WTC11 (cell line): Measurements from ENCODE around the gene MLC1. TPM values are rescaled to one million over a fixed set of nuclear protein-coding genes. Genes with fewer than 3 reads are reported as not detected.

Source experiments
- ATAC-seq: fragments of 200-7000 bp; cut with Tn5 transposase; 2 replicates; pipeline ENCODE4 v1.10.0; 2021; ENCODE audit warnings: mild to moderate bottlenecking, moderate library complexity
- CTCF ChIA-PET: fragments of 300-600 bp; sonication (Branson Sonifier 250); formaldehyde crosslinking; loops from one replicate; lab custom pipeline; 2021; ENCODE audit warnings: antibody characterized with exemption; lab: Charles Lee
- POLR2A ChIA-PET: fragments of 350-600 bp; sonication (Branson Sonifier 250); formaldehyde crosslinking; loops from one replicate; lab custom pipeline; 2021; ENCODE audit warnings: antibody characterized with exemption; lab: Charles Lee
- DNase-seq: peaks from one replicate; pipeline ENCODE4 v3.0.0; 2021; ENCODE audit warnings: low spot score
- H3K27ac Mint-ChIP-seq: 2 replicates; pipeline ENCODE4 v1.8.0; 2021; ENCODE audit warnings: mixed read lengths
- H3K27me3 Mint-ChIP-seq: 2 replicates; pipeline ENCODE4 v1.8.0; 2021; ENCODE audit warnings: low read depth, mild to moderate bottlenecking, moderate library complexity, mixed read lengths
- H3K36me3 Mint-ChIP-seq: 2 replicates; pipeline ENCODE4 v1.8.0; 2021; ENCODE audit warnings: mixed read lengths
- H3K4me1 Mint-ChIP-seq: 2 replicates; pipeline ENCODE4 v1.8.0; 2022; ENCODE audit warnings: mixed read lengths
- H3K4me3 Mint-ChIP-seq: 2 replicates; pipeline ENCODE4 v1.8.0; 2021; ENCODE audit warnings: mild to moderate bottlenecking, moderate library complexity, mixed read lengths
- H3K9me3 Mint-ChIP-seq: 2 replicates; pipeline ENCODE4 v1.8.0; 2021; ENCODE audit warnings: mixed read lengths
- ARID4B ChIP-seq: sonication (generic); formaldehyde crosslinking; IDR thresholded peaks from 2 replicates; pipeline ENCODE4 v1.8.0; 2023; ENCODE audit warnings: missing genetic modification reagents, mild to moderate bottlenecking, borderline replicate concordance
- E2F5 ChIP-seq: sonication (generic); formaldehyde crosslinking; IDR thresholded peaks from 2 replicates; pipeline ENCODE4 v1.8.1; 2022; ENCODE audit warnings: mild to moderate bottlenecking, moderate library complexity, missing genetic modification reagents
- ERG ChIP-seq: fragments of 250-450 bp; sonication (Bioruptor Pico); IDR thresholded peaks from 2 replicates; pipeline ENCODE4 v1.8.0; 2021; ENCODE audit warnings: mild to moderate bottlenecking
- KAT7 ChIP-seq: sonication (generic); formaldehyde crosslinking; IDR thresholded peaks from 2 replicates; pipeline ENCODE4 v1.8.1; 2023; ENCODE audit warnings: missing genetic modification reagents, mild to moderate bottlenecking, borderline replicate concordance
- MAX ChIP-seq: sonication (generic); formaldehyde crosslinking; IDR thresholded peaks from 2 replicates; pipeline ENCODE4 v1.8.0; 2022; ENCODE audit warnings: mild to moderate bottlenecking, missing genetic modification reagents
- MLX ChIP-seq: sonication (generic); formaldehyde crosslinking; IDR thresholded peaks from 2 replicates; pipeline ENCODE4 v1.8.1; 2023; ENCODE audit warnings: mild to moderate bottlenecking, missing genetic modification reagents, moderate library complexity
- NR3C1 ChIP-seq: sonication (generic); formaldehyde crosslinking; conservative IDR thresholded peaks from 2 replicates; pipeline ENCODE4 v1.8.1; 2023; ENCODE audit warnings: low read depth, mild to moderate bottlenecking, missing genetic modification reagents
- SOX15 ChIP-seq: fragments of 250-450 bp; sonication (Bioruptor Pico); IDR thresholded peaks from 2 replicates; pipeline ENCODE4 v1.9.0; 2021; ENCODE audit warnings: mild to moderate bottlenecking
- STAT6 ChIP-seq: sonication (generic); formaldehyde crosslinking; conservative IDR thresholded peaks from 2 replicates; pipeline ENCODE4 v1.8.1; 2023; ENCODE audit warnings: mild to moderate bottlenecking, low read depth, missing genetic modification reagents, moderate library complexity
- ZNF219 ChIP-seq: sonication (generic); formaldehyde crosslinking; IDR thresholded peaks from 2 replicates; pipeline ENCODE4 v1.8.0; 2023; ENCODE audit warnings: missing genetic modification reagents, mild to moderate bottlenecking, borderline replicate concordance
- ZNF416 ChIP-seq: fragments of 250-450 bp; sonication (Bioruptor Pico); IDR thresholded peaks from 2 replicates; pipeline ENCODE4 v1.9.0; 2021; ENCODE audit warnings: mild to moderate bottlenecking, inconsistent platforms
- ZNF423 ChIP-seq: fragments of 250-450 bp; sonication (Bioruptor Pico); IDR thresholded peaks from 2 replicates; pipeline ENCODE4 v2.1.2; 2022; ENCODE audit warnings: mild to moderate bottlenecking, moderate library complexity
- ZNF671 ChIP-seq: fragments of 250-450 bp; sonication (Bioruptor Pico); IDR thresholded peaks from 2 replicates; pipeline ENCODE4 v1.8.0; 2021; ENCODE audit warnings: mild to moderate bottlenecking
- total RNA-seq: library from RNA; stranded (reverse); gene quantifications from 3 replicates; pipeline ENCODE4 v1.2.3, GENCODE V29; 2021

The MLC1 gene
- total RNA-seq, 1 experiment from 2014 or later: 0.13 TPM

GRCh38 chr22:50014655-50015401 is 70.4 kb downstream of the MLC1 start:
- Mint-ChIP-seq H3K27me3 (peaks cover 63% of the 10 kb centered on the region), H3K4me3 (0 out of 2 replicates have a peak overlapping the region, but pooled peaks have one; percentile 8), H3K4me1 (peaks cover 13% of the 10 kb centered on the region), H3K9me3 (peaks cover 4% of the 10 kb centered on the region; the same call in 1 of the 2 replicates), H3K36me3 (no peaks in the 10 kb centered on the region), H3K27ac (no peak overlapping the region)
- ATAC-seq (no peak; the same call in 1 of the 2 replicates), DNase-seq (no peak)
- ChIA-PET CTCF (interaction anchor here (0.6 to 0.7 kb wide), 2 partner anchors 16 to 46 kb away, joined by 3 read pairs; no protein-coding TSS in a partner anchor), POLR2A (interaction anchor here (0.6 kb wide), 1 partner anchor 45 kb away, joined by 5 read pairs; no protein-coding TSS in a partner anchor)
- TF ChIP-seq ZNF423 (CRISPR knock-in tag): no peak
- TF ChIP-seq E2F5 (CRISPR knock-in tag): 0 out of 2 replicates have a peak, but pooled peaks have one; percentile 50
- no peak for TF ChIP-seq ERG (CRISPR knock-in tag)
- TF ChIP-seq NR3C1 (CRISPR knock-in tag): no peak
- TF ChIP-seq ARID4B (CRISPR knock-in tag): peak; percentile 58; the same call in 1 of the 2 replicates
- 0 out of 2 replicates have a peak, but pooled peaks have one; percentile 55 for TF ChIP-seq MAX (CRISPR knock-in tag)
- no peak for TF ChIP-seq MLX
- no peak for TF ChIP-seq ZNF671
- no peak for TF ChIP-seq STAT6
- TF ChIP-seq SOX15: no peak
- no peak for TF ChIP-seq ZNF416 (CRISPR knock-in tag)
- TF ChIP-seq ZNF219 (CRISPR knock-in tag): no peak
- TF ChIP-seq KAT7 (CRISPR knock-in tag): no peak
